Immature natural killer cell (primary cell): ENCODE measurements around the gene RABL3. TPM values are rescaled to one million over a fixed set of nuclear protein-coding genes. Genes with fewer than 3 reads are reported as not detected.
"Not testable (repeated sequence)": the region's sequence is repeated elsewhere in the genome, so short reads cannot be mapped to it uniquely, and the experiment has no call there.

Source experiments
- DNase-seq, 3 donors: peaks; one replicate each; pipeline ENCODE4 v3.0.0; 2022; ENCODE audit warnings: mixed read lengths in 1 of 3
- H3K27ac Mint-ChIP-seq, 6 donors: one replicate each; pipeline ENCODE4 v1.8.0; 2020; ENCODE audit warnings: mixed read lengths in 6 of 6, mild to moderate bottlenecking in 5 of 6, inconsistent platforms in 4 of 6, moderate library complexity in 3 of 6
- H3K27me3 Mint-ChIP-seq, 3 donors: one replicate each; pipeline ENCODE4 v1.8.0; 2020 to 2021; ENCODE audit warnings: low read depth in 3 of 3, mild to moderate bottlenecking in 3 of 3, mixed read lengths in 3 of 3, moderate library complexity in 3 of 3, inconsistent platforms in 1 of 3
- H3K36me3 Mint-ChIP-seq, 3 donors: one replicate each; pipeline ENCODE4 v1.8.0; 2020; ENCODE audit warnings: mixed read lengths in 3 of 3, inconsistent platforms in 2 of 3, mild to moderate bottlenecking in 2 of 3
- H3K4me1 Mint-ChIP-seq, 2 donors: one replicate each; pipeline ENCODE4 v1.8.0; 2020; ENCODE audit warnings: inconsistent platforms in 2 of 2, mild to moderate bottlenecking in 2 of 2, mixed read lengths in 2 of 2, moderate library complexity in 1 of 2
- H3K4me3 Mint-ChIP-seq, 5 donors: one replicate each; pipeline ENCODE4 v1.8.0; 2020; ENCODE audit warnings: mild to moderate bottlenecking in 5 of 5, mixed read lengths in 5 of 5, inconsistent platforms in 3 of 5, moderate library complexity in 3 of 5
- H3K9me3 Mint-ChIP-seq, 6 donors: one replicate each; pipeline ENCODE4 v1.8.0; 2020; ENCODE audit warnings: mild to moderate bottlenecking in 6 of 6, mixed read lengths in 6 of 6, inconsistent platforms in 4 of 6, moderate library complexity in 3 of 6
- polyA plus RNA-seq, 3 donors: library from polyadenylated mRNA; unstranded; fragments of 300-500 nt; fragmentation: Illumina TruSeq; gene quantifications; one replicate each; pipeline ENCODE4 v1.2.3, GENCODE V29; 2021

Gene RABL3, protein sequence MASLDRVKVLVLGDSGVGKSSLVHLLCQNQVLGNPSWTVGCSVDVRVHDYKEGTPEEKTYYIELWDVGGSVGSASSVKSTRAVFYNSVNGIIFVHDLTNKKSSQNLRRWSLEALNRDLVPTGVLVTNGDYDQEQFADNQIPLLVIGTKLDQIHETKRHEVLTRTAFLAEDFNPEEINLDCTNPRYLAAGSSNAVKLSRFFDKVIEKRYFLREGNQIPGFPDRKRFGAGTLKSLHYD
- 10 to 100 TPM; 19.8 to 26.4 (median 26.1) TPM for polyA plus RNA-seq

DNA sequence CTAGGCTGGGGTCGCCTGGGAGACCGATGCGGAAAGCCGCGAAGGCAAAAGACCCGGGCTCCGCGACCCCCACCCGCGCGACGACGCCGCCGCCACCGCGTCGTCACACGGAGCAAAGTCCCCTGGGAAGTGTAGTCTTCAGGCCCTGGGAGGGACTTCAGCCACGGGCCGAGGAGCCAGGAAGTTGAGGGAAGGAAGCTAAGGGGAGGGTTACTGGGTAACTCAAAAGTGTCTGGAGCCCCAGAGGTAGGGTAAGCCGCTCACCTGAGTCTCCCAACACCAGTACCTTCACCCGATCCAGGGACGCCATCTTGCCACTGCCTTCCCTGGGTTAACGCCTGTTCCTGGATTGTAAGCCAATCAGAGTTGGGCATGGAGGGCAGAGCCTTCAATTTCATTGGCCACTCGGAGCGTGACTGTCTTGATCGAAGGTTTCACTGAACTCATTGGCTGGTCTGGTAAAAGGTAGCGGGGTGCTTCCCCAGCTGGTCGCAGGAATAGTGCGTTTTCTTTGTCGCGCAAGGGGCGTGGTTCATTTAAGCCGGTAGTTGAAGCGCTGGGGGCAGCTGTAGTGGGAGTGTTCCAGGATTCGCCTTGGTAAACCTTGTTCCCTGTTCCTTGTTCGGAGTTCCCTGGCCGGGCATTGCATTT, at the start of gene RABL3, which contains the start of gene GTF2E1:
Gene RABL3, minus strand, starts transcription at position 319 of the 651 bp plus-strand sequence. Its CDS starts 9 bp downstream, at position 310.
Gene GTF2E1, plus strand, starts transcription at position 547 of the 651 bp plus-strand sequence. CDS start 7,809 bp downstream, outside the sequence.
- peak within 1 kb of the TSS; percentile 96 to 99 (median 98) for H3K27ac Mint-ChIP-seq
- DNase-seq = peak; percentile 97
- H3K4me3 Mint-ChIP-seq = peak within 1 kb of the TSS; percentile 93 to 97 (median 95)
- H3K9me3 Mint-ChIP-seq = no peaks in the 10 kb centered on the region
- H3K27me3 Mint-ChIP-seq = peaks cover 3 to 11% (median 5%) of the 10 kb centered on the region in 3 donors
- H3K4me1 Mint-ChIP-seq = peaks cover 30 to 48% of the 10 kb centered on the region in 2 donors
- peaks cover 0 to 3% (median 0%) of the 10 kb centered on the region in 3 donors for H3K36me3 Mint-ChIP-seq

DNA sequence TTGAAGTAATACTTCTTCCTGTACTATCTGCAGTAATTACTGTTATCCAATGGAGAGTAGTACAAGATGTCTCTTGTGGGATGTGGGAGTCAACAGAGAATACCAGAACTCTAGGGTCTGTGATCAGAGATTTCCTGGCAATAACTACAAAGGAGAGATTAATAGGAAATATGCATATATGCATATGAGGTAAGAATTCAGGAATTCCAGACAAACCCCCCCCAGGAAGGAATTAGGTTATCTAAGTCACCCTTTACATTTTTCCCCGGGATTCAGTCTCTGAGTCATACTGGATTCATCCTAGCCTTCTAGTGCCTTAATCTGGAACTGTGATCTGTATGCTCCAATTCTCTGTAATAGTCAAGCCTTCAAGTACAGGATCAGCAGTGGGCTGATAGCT, 49.6 kb upstream of the RABL3 start:
- Mint-ChIP-seq H3K4me3 (no peak overlapping the region), H3K27me3 (no peaks in the 10 kb centered on the region), H3K4me1 (no peaks in the 10 kb centered on the region), H3K9me3 (no peaks in the 10 kb centered on the region), H3K27ac (no peak overlapping the region), H3K36me3 (peaks cover 0 to 5% (median 0%) of the 10 kb centered on the region in 3 donors)
- no peak for DNase-seq

DNA sequence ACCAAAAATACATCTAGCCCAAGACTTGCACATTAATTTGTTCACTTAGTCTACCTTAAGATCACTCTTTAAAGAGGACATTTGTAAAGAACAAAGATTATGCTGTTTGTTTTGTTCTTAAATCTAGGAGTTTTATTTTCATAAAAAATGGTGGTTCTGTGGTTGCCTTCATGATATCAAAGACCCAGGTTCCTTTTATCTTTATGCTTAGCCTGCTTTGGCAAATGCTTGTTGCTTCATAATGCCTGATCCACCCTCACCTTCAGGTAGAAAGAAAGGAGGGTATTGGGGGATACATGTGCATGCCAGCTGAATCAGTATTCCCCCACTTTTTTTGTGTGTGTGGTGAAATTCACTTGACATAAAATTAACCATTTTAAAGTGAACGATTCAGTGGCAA, 48.7 kb upstream of the RABL3 start:
- peaks cover 0 to 5% (median 0%) of the 10 kb centered on the region in 3 donors for H3K36me3 Mint-ChIP-seq
- peaks cover 0 to 2% (median 0%) of the 10 kb centered on the region in 6 donors for H3K9me3 Mint-ChIP-seq
- no peaks in the 10 kb centered on the region for H3K4me1 Mint-ChIP-seq
- H3K27me3 Mint-ChIP-seq = no peaks in the 10 kb centered on the region
- no peak overlapping the region for H3K4me3 Mint-ChIP-seq
- no peak overlapping the region for H3K27ac Mint-ChIP-seq
- DNase-seq = no peak

DNA sequence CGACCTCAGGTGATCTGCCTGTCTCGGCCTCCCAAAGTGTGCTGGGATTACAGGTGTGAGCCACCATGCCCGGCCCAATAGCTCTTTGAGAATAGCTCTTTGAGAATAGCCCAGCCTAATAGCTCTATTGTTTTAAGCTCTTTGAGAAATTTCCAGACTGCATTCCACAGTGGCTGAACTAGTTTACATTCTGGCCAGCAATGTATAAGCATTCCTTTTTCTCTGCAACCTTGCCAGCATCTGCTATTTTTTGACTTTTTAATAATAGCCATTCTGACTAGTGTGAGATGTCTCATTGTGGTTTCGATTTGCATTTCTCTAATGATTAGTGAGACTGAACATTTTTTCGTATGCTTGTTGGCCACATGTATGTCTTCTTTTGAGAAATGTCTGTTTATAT, 43.5 kb upstream of the RABL3 start:
- H3K4me1 Mint-ChIP-seq, H3K27ac Mint-ChIP-seq, H3K9me3 Mint-ChIP-seq, H3K27me3 Mint-ChIP-seq, H3K4me3 Mint-ChIP-seq, DNase-seq: not testable (repeated sequence)
- H3K36me3 Mint-ChIP-seq = peaks cover 9 to 21% (median 11%) of the 10 kb centered on the region in 3 donors

DNA sequence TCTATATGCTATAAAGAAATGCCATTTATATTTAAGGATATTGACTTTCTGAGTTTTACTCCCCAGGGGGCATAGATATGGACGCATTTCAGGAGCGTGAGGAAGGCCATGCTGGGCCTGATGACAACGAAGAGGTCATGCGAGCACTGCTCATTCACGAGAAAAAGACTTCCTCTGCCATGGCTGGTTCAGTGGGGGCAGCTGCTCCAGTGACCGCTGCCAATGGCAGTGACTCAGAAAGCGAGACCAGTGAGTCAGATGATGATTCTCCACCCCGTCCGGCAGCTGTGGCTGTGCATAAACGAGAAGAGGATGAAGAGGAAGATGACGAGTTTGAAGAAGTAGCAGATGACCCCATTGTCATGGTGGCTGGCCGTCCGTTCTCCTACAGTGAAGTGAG, 38.7 kb upstream of the RABL3 start:
- H3K27ac Mint-ChIP-seq = no peak overlapping the region

DNA sequence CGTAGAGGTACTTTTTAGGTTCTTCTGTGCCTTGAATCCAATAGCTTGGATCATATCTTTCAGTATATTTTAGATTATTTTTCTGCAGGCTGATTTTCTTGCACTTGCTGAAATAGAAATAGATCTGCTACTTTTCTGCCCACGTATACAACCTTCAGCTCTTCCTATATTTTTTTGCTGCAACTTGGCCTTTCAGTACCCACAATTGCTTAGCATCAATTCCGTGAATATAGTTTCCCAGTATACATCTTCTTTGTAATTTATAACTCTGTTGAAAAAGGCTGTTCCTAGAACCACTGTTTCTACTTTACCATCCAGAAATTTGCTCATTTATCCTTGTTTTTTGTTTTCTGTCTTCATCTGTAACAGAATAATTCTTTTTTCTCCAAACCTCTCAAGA, 36.5 kb upstream of the RABL3 start:
- DNase-seq = no peak
- Mint-ChIP-seq H3K4me1 (peaks cover 0 to 4% of the 10 kb centered on the region in 2 donors), H3K9me3 (no peaks in the 10 kb centered on the region), H3K27me3 (peaks cover 0 to 2% (median 0%) of the 10 kb centered on the region in 3 donors), H3K4me3 (no peak overlapping the region), H3K27ac (peak overlapping the region in 1 of 6 donors; percentile 36), H3K36me3 (peaks cover 6 to 16% (median 9%) of the 10 kb centered on the region in 3 donors)

More for the DNA sequence above, 38.7 kb upstream of the RABL3 start:
- no peak overlapping the region for H3K4me3 Mint-ChIP-seq
- no peak for DNase-seq
- H3K36me3 Mint-ChIP-seq = peaks cover 6 to 21% (median 9%) of the 10 kb centered on the region in 3 donors
- no peaks in the 10 kb centered on the region for H3K9me3 Mint-ChIP-seq
- H3K4me1 Mint-ChIP-seq = peaks cover 0 to 4% of the 10 kb centered on the region in 2 donors
- H3K27me3 Mint-ChIP-seq = peaks cover 0 to 2% (median 0%) of the 10 kb centered on the region in 3 donors

DNA sequence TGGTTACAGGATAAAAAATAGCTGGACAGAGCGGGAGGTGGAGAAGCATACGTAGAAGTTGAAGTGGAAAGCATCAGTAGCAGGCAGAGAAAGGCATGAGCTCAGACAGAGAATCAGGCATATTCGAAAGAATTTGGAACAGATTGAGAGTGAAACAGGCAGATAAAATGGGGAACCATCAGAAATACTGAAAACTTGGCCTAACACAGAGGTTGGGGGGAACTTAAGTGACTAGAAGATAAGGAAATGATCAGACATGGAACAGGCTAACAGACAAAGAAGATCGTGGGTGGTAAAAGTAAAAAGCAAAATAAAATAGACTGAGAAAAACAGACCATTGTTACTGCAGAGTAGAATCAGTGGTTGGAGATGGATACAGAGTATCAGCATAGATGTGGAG, 33.1 kb upstream of the RABL3 start:
- DNase-seq = no peak
- H3K27me3 Mint-ChIP-seq = no peaks in the 10 kb centered on the region
- H3K4me3 Mint-ChIP-seq = no peak overlapping the region
- H3K9me3 Mint-ChIP-seq = no peaks in the 10 kb centered on the region
- H3K36me3 Mint-ChIP-seq = peaks cover 0 to 8% (median 4%) of the 10 kb centered on the region in 3 donors
- H3K27ac Mint-ChIP-seq = no peak overlapping the region
- H3K4me1 Mint-ChIP-seq = peaks cover 0 to 9% of the 10 kb centered on the region in 2 donors

DNA sequence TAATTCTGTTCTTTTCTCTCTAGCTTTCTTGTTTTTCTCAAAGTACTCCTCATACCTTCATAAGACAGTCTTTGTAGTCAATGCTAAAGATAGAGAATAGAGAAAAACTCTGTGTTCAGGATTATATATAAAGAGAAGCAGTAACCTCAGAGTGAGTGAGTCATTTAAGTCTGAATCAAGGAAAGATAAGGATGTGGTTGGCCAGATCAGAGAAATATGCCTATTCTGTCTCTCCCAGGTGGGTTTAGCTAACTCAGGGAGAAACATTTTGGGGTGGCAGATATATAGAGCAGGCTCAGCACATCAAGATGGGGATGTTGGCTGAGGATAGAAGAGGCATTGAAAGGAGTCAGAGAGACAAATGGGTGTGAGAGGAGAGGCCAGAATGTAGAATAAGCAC, 31.6 kb upstream of the RABL3 start:
- Mint-ChIP-seq H3K9me3 (no peaks in the 10 kb centered on the region), H3K36me3 (peaks cover 0 to 8% (median 4%) of the 10 kb centered on the region in 3 donors), H3K27me3 (no peaks in the 10 kb centered on the region), H3K4me3 (no peak overlapping the region), H3K4me1 (peaks cover 8% of the 10 kb centered on the region in 2 donors), H3K27ac (no peak overlapping the region)
- no peak for DNase-seq

DNA sequence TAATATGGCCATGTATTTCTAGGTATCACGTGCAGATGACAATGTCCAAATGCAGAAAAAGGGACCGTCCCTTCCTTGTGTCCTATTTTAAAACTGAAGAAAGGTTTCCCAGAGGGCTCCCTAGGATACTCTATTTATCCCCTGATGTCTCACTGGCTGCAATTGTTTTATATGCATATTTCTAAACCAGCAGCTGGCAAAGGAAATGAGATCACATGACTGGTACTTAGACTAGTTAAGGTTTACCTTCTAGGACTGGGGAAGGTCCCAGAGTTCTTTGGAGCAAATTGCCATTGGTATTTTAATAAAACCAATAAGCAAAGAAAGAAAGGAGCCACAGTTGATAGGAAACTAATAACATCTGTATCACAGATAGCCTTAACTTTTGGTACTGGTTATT, 29.8 kb upstream of the RABL3 start:
- H3K4me1 Mint-ChIP-seq = peaks cover 10 to 21% of the 10 kb centered on the region in 2 donors
- H3K27me3 Mint-ChIP-seq = peaks cover 0 to 1% (median 0%) of the 10 kb centered on the region in 3 donors
- no peak for DNase-seq
- H3K27ac Mint-ChIP-seq = no peak overlapping the region
- peaks cover 0 to 8% (median 4%) of the 10 kb centered on the region in 3 donors for H3K36me3 Mint-ChIP-seq
- H3K9me3 Mint-ChIP-seq = no peaks in the 10 kb centered on the region
- H3K4me3 Mint-ChIP-seq = no peak overlapping the region

DNA sequence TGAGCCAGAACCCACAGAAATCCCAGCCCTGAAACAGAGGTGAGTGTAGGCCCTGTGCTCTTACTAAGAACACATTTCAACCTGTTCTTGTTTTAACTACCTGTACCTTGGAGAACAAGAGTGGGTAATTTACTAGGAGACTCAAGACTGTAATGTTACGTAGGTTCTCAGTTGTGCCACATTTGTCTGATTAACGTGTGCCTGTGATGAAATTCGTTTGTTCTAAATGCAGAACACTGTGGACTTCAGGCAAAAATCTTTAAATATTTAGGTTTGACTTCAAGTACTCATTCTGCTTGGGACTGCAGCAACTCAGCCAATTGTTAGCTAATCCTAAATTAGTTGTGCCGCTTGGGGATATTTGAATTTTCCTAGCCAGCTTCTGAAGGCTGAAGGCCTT, 28.6 kb upstream of the RABL3 start:
- Mint-ChIP-seq H3K27ac (no peak overlapping the region), H3K4me1 (peaks cover 15 to 29% of the 10 kb centered on the region in 2 donors), H3K9me3 (no peaks in the 10 kb centered on the region), H3K27me3 (peaks cover 0 to 1% (median 0%) of the 10 kb centered on the region in 3 donors), H3K4me3 (no peak overlapping the region), H3K36me3 (peaks cover 0 to 8% (median 4%) of the 10 kb centered on the region in 3 donors)
- DNase-seq = no peak

DNA sequence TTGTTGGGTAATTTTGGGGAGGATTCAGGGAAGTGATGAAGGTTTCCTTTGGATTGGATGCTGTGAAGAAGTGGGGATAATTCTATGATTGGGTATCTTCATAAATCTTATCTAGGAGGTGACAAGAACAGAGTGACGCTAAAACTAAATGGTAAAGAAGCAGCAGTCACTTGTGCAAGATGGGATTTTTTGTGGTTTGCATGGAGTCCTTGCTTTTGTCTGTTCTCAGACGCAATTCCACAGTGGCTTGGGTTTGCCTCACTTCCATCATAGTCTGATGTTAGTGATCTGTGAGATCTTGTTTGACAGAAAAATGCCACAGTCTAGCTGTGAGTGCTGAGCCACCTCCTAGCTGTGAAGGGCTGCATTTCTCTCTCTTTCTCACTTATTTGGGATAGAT, 27.1 kb upstream of the RABL3 start:
- Mint-ChIP-seq H3K9me3 (no peaks in the 10 kb centered on the region), H3K4me3 (no peak overlapping the region), H3K4me1 (peaks cover 15 to 40% of the 10 kb centered on the region in 2 donors), H3K27me3 (peaks cover 0 to 1% (median 0%) of the 10 kb centered on the region in 3 donors), H3K36me3 (peaks cover 0 to 8% (median 4%) of the 10 kb centered on the region in 3 donors), H3K27ac (no peak overlapping the region)
- DNase-seq = no peak

DNA sequence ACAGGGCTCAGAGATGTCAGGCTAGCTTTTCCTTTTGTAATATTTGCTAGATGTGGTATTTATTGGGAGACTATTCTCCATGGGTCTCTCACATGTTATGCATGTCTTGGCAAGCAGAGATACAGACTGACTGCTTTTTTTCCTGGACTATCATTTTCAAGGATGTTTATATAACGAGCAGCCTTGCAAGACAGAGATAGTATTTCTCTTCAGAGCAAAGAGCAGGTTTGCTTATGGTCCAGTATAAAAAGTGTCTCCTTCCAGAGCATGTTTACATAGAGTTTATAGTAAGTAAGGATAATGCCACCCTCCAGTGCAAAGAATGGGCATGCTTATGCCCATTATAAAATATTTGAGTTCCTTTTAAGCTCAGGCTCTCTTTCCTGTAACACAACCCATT, 24.8 kb upstream of the RABL3 start:
- no peaks in the 10 kb centered on the region for H3K9me3 Mint-ChIP-seq
- no peak for DNase-seq
- H3K4me1 Mint-ChIP-seq = peaks cover 19 to 63% of the 10 kb centered on the region in 2 donors
- H3K36me3 Mint-ChIP-seq = peaks cover 0 to 3% (median 0%) of the 10 kb centered on the region in 3 donors
- H3K27me3 Mint-ChIP-seq = peaks cover 0 to 1% (median 0%) of the 10 kb centered on the region in 3 donors
- H3K4me3 Mint-ChIP-seq = no peak overlapping the region
- no peak overlapping the region for H3K27ac Mint-ChIP-seq

DNA sequence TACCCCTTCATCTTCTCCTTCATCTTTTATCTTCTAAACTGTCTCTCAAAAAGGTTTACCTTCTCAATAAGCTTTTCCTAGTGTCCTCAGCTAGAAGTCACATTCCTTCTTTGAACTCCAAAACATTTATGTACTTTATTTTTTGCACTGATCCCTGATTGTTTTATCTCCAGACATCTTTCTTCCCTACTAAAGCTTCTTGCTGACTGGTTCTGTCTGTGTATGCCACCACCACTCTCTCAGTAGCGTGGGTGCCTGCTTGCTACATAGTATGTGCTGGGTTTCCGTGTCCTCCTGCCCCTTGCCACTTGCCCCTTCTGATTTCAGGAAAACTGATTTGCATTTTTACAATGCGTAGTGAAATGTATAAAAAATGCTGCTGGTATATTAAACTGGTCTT, 24.3 kb upstream of the RABL3 start:
- no peaks in the 10 kb centered on the region for H3K9me3 Mint-ChIP-seq
- peaks cover 0 to 2% (median 0%) of the 10 kb centered on the region in 3 donors for H3K36me3 Mint-ChIP-seq
- peaks cover 21 to 66% of the 10 kb centered on the region in 2 donors for H3K4me1 Mint-ChIP-seq
- H3K27ac Mint-ChIP-seq = peak overlapping the region in 1 of 6 donors; percentile 45
- no peak for DNase-seq
- peaks cover 0 to 1% (median 0%) of the 10 kb centered on the region in 3 donors for H3K27me3 Mint-ChIP-seq
- no peak overlapping the region for H3K4me3 Mint-ChIP-seq

DNA sequence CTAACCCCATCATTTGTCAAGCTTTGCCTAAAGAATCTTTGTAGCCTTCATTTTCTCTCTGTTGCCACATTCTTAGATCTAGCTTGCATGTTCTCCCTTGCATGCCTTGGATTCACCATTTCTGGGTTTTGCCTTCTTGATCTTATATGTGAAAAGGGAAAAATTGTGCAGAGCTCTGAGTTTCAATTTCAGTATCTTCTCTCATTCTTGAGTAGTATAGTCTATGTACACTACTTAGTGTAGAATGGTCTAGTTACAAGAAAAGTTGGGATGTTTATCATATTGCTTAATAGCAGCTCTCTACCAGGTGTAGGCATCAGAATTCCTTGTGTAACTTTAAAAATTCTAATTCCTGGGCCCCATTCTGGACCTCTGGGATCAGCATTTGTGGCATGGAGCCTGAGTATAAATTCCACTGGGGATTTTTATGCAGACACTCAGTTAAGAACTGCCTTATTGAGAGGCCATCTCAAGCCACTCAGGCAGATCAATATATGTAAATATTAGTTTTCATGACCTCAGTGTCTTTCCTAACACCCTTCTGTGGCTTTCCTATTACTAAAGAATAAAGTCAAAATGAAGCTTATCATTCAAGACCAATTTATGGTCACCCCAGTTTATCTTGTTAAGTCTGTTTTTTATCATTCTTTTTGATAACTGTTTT, 23.6 kb upstream of the RABL3 start:
- no peaks in the 10 kb centered on the region for H3K36me3 Mint-ChIP-seq
- no peak overlapping the region for H3K4me3 Mint-ChIP-seq
- H3K9me3 Mint-ChIP-seq = no peaks in the 10 kb centered on the region
- peaks cover 0 to 1% (median 0%) of the 10 kb centered on the region in 3 donors for H3K27me3 Mint-ChIP-seq
- DNase-seq = no peak
- H3K27ac Mint-ChIP-seq = no peak overlapping the region
- H3K4me1 Mint-ChIP-seq = peaks cover 26 to 71% of the 10 kb centered on the region in 2 donors
